ENCODE data around the gene THEMIS2. TPM values are rescaled to one million over a fixed set of nuclear protein-coding genes. Genes with fewer than 3 reads are reported as not detected.

THEMIS2 gene
- total and polyA plus RNA-seq, 9 of the 15 experiments (the other 6 are each of a cell fraction or from before 2014, with no cell fraction given) = 2.3 to 12.7 (median 8.0) TPM

DNA sequence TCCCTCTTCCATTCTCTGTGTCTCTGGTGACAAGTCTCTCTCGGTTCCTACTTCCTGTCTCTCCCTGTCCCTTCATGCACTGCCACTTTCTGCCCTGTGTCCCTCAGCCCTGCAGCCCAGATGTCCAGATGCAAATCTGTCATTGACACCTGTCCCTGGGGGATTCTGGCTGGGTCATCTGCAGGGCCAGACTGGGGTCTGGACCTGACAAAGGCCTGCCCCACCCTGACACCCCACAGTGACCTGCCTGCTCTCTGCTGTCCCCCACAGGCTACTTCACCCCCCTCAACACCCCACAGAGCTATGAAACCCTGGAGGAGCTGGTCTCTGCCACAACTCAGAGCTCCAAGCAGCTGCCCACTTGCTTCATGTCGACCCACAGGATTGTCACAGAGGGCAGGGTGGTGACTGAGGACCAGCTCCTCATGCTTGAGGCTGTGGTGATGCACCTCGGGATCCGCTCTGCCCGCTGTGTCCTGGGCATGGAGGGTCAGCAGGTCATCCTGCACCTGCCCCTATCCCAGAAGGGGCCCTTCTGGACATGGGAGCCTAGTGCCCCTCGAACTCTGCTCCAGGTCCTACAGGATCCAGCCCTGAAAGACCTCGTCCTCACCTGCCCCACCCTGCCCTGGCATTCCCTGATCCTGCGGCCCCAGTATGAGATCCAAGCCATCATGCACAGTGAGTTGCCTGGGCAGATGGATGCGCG lies 7.2 kb downstream of the THEMIS2 start:
- Histone ChIP-seq H2AFZ (ENCODE audit: low read depth, low read length) (no peak overlapping the region), H3K4me2 (ENCODE audit: insufficient read depth, low read length) (no peak overlapping the region), H4K20me1 (replicated peaks; ENCODE audit: control insufficient read depth, insufficient read depth, low read length) (no peaks in the 10 kb centered on the region), H3K79me2 (ENCODE audit: control insufficient read depth, insufficient read depth, low read length) (no peaks in the 10 kb centered on the region), H3K27me3 (ENCODE audit: control insufficient read depth in 2 of 2, insufficient read depth in 2 of 2, low read length in 2 of 2) (no peaks in the 10 kb centered on the region), H3K27ac (ENCODE audit: extremely low read depth, low read depth, low read length) (no peak overlapping the region), H3K9ac (ENCODE audit: insufficient read depth in 1 of 2, low read depth in 2 of 2, low read length in 2 of 2) (peak overlapping the region in 1 of 2 experiments; percentile 69; a peak in 2 of 4 replicates), H3K9me3 (replicated peaks; ENCODE audit: control insufficient read depth, insufficient read depth, low read depth, low read length) (no peaks in the 10 kb centered on the region), H3K36me3 (ENCODE audit: control insufficient read depth, insufficient read depth, low read length) (peaks cover 20% of the 10 kb centered on the region; the same call in 2 of the 3 replicates), H3K4me3 (no peak overlapping the region), H3K4me1 (replicated peaks in 1 of 2; ENCODE audit: control insufficient read depth in 2 of 2, insufficient read depth in 2 of 2, low read length in 2 of 2) (peaks cover 2 to 30% of the 10 kb centered on the region in 2 experiments; a peak in 3 of 5 replicates), H3K9me1 (ENCODE audit: control insufficient read depth, insufficient read depth, low read length) (peaks cover 3% of the 10 kb centered on the region)
- peak in 1 of 4 experiments; percentile 47 for DNase-seq (ENCODE audit: extremely low read depth in 1 of 4, low spot score in 3 of 4)
- intact Hi-C loops (cut with micrococcal nuclease) = no loop called here
- in situ Hi-C loops (cut with MboI) = no loop called here
- ChIA-PET CTCF (ENCODE audit: low intra/inter-chr PET ratio) (no interaction called here), POLR2A (interaction anchor here (0.6 to 2.7 kb wide), 4 partner anchors 9 to 161 kb away, joined by 3 to 16 read pairs (median 3); no protein-coding TSS in a partner anchor)
- TF ChIP-seq, protein P1, sequence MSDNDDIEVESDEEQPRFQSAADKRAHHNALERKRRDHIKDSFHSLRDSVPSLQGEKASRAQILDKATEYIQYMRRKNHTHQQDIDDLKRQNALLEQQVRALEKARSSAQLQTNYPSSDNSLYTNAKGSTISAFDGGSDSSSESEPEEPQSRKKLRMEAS (CRISPR knock-in tag; IDR thresholded peaks at IDR 0.05) = peak; percentile 24; the same call in 1 of the 2 replicates
- TF ChIP-seq TAL1 (IDR thresholded peaks at IDR 0.05) (peak; percentile 23; the same call in 1 of the 2 replicates), CBFA2T2 (conservative IDR thresholded peaks at IDR 0.05) (peak; percentile 47; the same call in 1 of the 2 replicates), TCF3 (CRISPR knock-in tag; IDR thresholded peaks at IDR 0.05) (peak; percentile 30; the same call in 1 of the 2 replicates), CBFA2T3 (IDR thresholded peaks at IDR 0.05) (peak; percentile 67), ETV6 (IDR thresholded peaks at IDR 0.05; ENCODE audit: borderline replicate concordance in 1 of 2, low read depth in 2 of 2, low read length in 1 of 2) (no peak), ETV6 (CRISPR knock-in tag; IDR thresholded peaks at IDR 0.05; ENCODE audit: borderline replicate concordance) (no peak), ARID3B (CRISPR knock-in tag; IDR thresholded peaks at IDR 0.05; ENCODE audit: borderline replicate concordance) (no peak), DMBX1 (CRISPR knock-in tag; IDR thresholded peaks at IDR 0.05; ENCODE audit: borderline replicate concordance) (no peak)
- no peak for FAIRE-seq
- ATAC-seq = peak; percentile 36
- no TSS peak for BruUV-seq (replicated peaks)
- 67% methylated on average over 10 of the region's 10 CpGs for WGBS (ENCODE audit: insufficient coverage, low coverage, missing lambda C conversion rate)
